Endothelial cell (in vitro differentiated cells): ENCODE data around the gene CDADC1. TPM values are rescaled to one million over a fixed set of nuclear protein-coding genes. Genes with fewer than 3 reads are reported as not detected.

Experiments used
- DNase-seq: peaks from one replicate; pipeline ENCODE4 v3.0.0; 2021; ENCODE audit warnings: low spot score
- H3K27ac Mint-ChIP-seq: one replicate; pipeline ENCODE4 v1.8.0; 2021; ENCODE audit warnings: mixed read lengths, inconsistent platforms; ENCODE audit not compliant: unreplicated experiment
- H3K27me3 Mint-ChIP-seq: one replicate; pipeline ENCODE4 v1.8.0; 2021; ENCODE audit warnings: mild to moderate bottlenecking, moderate library complexity, mixed read lengths, inconsistent platforms; ENCODE audit not compliant: unreplicated experiment
- H3K36me3 Mint-ChIP-seq: one replicate; pipeline ENCODE4 v1.8.0; 2021; ENCODE audit warnings: mild to moderate bottlenecking, low read depth, mixed read lengths, inconsistent platforms; ENCODE audit not compliant: unreplicated experiment
- H3K4me1 Mint-ChIP-seq: one replicate; pipeline ENCODE4 v1.8.0; 2021; ENCODE audit warnings: mild to moderate bottlenecking, mixed read lengths, inconsistent platforms; ENCODE audit not compliant: unreplicated experiment
- H3K4me3 Mint-ChIP-seq: one replicate; pipeline ENCODE4 v1.8.0; 2021; ENCODE audit warnings: mild to moderate bottlenecking, mixed read lengths, inconsistent platforms; ENCODE audit not compliant: unreplicated experiment
- H3K9me3 Mint-ChIP-seq: one replicate; pipeline ENCODE4 v1.8.0; 2021; ENCODE audit warnings: mixed read lengths, inconsistent platforms; ENCODE audit not compliant: unreplicated experiment
- CTCF ChIP-seq: fragments of 200-600 bp; sonication (generic); IDR thresholded peaks from one replicate; pipeline ENCODE4 v1.5.0; 2021; ENCODE audit warnings: antibody characterized with exemption; ENCODE audit not compliant: unreplicated experiment
- total RNA-seq: library from RNA; stranded (reverse); fragmentation: NEBNext Ultra II Directional; extraction: Animal tissue kit (Norgen Biotek cat#: 25700); gene quantifications from one replicate; pipeline ENCODE4 v1.2.1, GENCODE V29; 2021; ENCODE audit not compliant: unreplicated experiment

CDADC1 gene
- total RNA-seq, 1 donor from 2014 or later = 5.1 TPM

- no peak for DNase-seq
- no peaks in the 10 kb centered on the region for H3K9me3 Mint-ChIP-seq
- H3K4me3 Mint-ChIP-seq = no peak overlapping the region
- H3K27me3 Mint-ChIP-seq = no peaks in the 10 kb centered on the region
- H3K27ac Mint-ChIP-seq = no peak overlapping the region
- no peaks in the 10 kb centered on the region for H3K4me1 Mint-ChIP-seq
- no peak for TF ChIP-seq CTCF
- H3K36me3 Mint-ChIP-seq = peaks cover 3% of the 10 kb centered on the region
Observed at GRCh38 chr13:49258089-49258796, 10.5 kb downstream of the CDADC1 start.

DNA sequence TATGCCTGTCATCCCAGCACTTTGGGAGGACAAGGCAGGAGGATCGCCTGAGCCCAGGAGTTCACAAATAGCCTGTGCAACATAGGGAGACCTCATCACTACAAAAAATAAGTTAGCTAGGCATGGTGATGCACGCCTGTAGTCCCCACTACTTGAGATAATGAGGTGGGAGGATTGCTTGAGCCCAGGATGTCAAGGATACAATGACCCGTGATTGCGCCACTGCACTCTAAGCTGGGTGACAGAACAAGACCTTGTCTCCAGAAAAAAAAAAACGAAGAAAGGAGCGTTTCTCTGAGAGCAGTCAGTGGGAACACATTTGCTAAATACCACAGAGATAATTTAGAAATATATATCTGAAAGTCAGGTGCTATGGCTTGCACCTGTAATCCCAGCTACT is 11.9 kb downstream of the CDADC1 start:
- Mint-ChIP-seq H3K4me3 (no peak overlapping the region), H3K36me3 (peaks cover 3% of the 10 kb centered on the region), H3K27ac (no peak overlapping the region)

GRCh38 chr13:49262634-49263033 is 14.9 kb downstream of the CDADC1 start:
- H3K4me3 Mint-ChIP-seq = no peak overlapping the region
- no peak for TF ChIP-seq CTCF
- no peaks in the 10 kb centered on the region for H3K27me3 Mint-ChIP-seq
- no peak overlapping the region for H3K27ac Mint-ChIP-seq
- no peak for DNase-seq
- no peaks in the 10 kb centered on the region for H3K4me1 Mint-ChIP-seq
- no peaks in the 10 kb centered on the region for H3K9me3 Mint-ChIP-seq
- H3K36me3 Mint-ChIP-seq = peaks cover 3% of the 10 kb centered on the region

More for the DNA sequence above, 11.9 kb downstream of the CDADC1 start:
- no peak for TF ChIP-seq CTCF
- H3K27me3 Mint-ChIP-seq = no peaks in the 10 kb centered on the region
- H3K4me1 Mint-ChIP-seq = no peaks in the 10 kb centered on the region
- no peak for DNase-seq
- H3K9me3 Mint-ChIP-seq = no peaks in the 10 kb centered on the region

GRCh38 chr13:49265822-49266221 is 18.1 kb downstream of the CDADC1 start:
- no peak overlapping the region for H3K27ac Mint-ChIP-seq
- no peak for TF ChIP-seq CTCF

GRCh38 chr13:49271264-49271663 is 23.5 kb downstream of the CDADC1 start:
- Mint-ChIP-seq H3K36me3 (no peaks in the 10 kb centered on the region), H3K9me3 (no peaks in the 10 kb centered on the region), H3K27ac (no peak overlapping the region), H3K27me3 (no peaks in the 10 kb centered on the region), H3K4me3 (no peak overlapping the region), H3K4me1 (no peaks in the 10 kb centered on the region)
- no peak for TF ChIP-seq CTCF
- DNase-seq = no peak

More at GRCh38 chr13:49265822-49266221, 18.1 kb downstream of the CDADC1 start:
- Mint-ChIP-seq H3K36me3 (peaks cover under 1% of the 10 kb centered on the region), H3K9me3 (no peaks in the 10 kb centered on the region), H3K4me3 (no peak overlapping the region), H3K27me3 (no peaks in the 10 kb centered on the region), H3K4me1 (no peaks in the 10 kb centered on the region)
- DNase-seq = no peak
